Embryonic facial prominence (tissue), 1 donor: ENCODE results near the gene SF3A2.
"Not testable (repeated sequence)": the region's sequence is repeated elsewhere in the genome, so short reads cannot be mapped to it uniquely, and the experiment has no call there.

Experiments used
- DNase-seq: peaks from one replicate; pipeline ENCODE4 v3.0.0-alpha.2; 2016; ENCODE audit errors: extremely low spot score

SF3A2 gene

DNA sequence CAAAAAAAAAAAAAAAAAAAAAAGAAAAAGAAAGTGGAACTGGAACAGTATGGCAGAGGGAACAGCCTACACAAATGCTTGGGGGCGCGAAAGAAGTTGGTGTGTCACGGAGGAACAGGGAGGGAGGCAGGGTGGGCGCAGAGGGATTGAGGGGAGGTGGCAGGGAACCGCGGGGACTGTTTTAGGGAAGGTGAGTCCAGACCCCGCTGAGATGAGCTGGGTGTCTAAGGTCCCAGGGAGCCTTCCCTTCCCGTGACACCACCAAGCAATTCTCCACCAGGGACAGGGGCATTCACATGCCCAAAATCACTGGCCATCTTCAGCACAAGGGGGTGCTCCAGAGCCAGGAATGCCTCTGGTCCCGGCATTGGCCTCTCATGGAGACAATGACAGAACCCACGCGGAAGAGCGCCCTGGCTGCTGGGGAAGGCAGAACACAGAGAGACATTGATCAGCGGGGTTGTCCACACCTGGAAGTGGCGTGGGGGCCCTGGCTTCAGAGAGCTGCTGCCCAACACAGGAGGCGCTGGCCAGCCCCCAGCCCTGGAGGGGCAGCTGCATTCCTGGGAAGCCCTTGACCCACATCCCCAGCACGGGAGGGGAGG is 38.4 kb downstream of the SF3A2 start:
- DNase-seq, result no peak

DNA sequence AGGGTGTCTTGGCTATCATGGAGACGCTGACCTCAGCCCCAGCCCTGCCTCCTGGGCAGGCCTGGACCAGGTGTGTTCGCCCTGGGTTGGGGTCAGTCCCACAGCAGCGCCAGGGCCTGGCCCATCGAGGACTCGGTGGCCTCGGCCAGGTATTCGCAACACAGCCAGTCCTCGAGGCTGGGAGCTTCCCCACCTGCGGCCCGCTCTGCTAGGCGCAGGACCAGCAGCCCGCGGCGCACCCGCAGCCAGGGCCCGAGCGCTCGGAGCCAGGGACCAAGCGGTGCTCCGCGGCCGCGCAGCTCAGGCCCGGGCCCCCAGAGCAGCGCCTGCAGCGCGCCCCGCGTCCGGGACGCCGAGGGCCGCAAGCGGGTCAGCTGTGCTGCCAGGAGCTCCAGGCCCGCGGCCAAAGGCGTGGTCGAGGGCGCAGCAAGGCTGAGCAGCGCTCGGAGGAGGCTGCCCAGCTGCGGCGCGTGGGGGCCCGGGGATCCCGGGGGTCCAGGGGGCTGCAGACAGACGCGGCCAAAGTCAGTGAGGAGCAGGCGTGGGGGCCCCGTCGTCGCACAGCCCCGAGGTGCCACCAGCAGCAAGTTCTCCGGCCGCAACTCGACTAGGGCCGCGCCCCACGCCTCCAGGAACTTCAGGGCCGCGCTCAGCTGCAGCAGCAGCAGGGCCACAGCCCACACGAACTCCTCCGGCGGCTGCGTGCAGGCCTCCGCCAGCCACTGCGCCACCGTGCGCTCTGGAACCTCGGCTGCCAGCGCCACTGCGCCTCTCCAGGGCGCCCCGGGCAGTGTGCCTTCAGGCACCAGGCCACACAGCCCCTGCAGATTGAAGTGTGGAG is 39.2 kb downstream of the SF3A2 start:
- DNase-seq, result no peak

DNA sequence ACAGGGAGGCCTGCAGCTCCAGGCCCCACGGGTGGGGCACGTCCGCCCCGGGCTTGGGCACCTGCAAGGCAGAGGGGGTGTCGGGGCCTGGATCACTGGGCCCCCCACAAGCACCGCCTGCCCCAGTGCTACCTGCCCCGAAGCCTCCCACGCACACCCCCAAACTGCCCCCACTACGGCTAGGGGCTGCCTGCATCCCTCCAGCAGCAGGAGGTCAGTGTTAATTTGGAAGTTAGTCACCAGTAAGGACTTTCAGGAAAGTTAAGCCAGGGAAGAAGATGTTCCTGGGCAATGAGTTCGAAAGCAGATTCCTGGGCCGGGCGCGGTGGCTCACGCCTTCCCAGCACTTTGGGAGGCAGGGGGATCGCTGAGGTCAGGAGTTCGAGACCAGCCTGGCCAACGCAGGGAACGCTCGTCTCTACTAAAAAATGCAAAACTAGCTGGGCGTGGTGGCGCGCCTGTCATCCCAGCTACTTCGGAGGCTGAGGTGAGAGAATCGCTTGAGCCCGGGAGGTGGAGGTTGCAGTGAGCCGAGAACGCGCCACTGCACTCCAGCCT is 39.9 kb downstream of the SF3A2 start:
- no peak for DNase-seq

DNA sequence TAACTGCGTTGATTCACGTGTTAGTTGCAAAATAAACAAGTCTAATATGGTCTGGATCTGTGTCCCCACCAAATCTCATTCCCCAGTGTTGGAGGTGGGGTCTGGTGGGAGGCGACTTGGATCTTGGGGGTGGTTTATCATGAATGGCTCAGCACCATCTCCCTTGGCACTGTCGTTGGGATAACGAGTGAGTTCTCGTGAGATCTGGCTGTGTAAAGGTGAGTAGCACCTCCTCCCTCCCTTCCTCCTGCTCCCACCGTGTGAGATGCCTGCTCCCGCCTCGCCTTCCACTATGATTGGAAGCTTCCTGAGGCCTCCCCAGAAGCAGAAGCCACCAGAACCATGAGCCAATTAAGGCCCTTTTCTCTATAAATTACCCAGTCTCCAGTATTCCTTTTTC is 40.5 kb downstream of the SF3A2 start:
- DNase-seq, result no peak

DNA sequence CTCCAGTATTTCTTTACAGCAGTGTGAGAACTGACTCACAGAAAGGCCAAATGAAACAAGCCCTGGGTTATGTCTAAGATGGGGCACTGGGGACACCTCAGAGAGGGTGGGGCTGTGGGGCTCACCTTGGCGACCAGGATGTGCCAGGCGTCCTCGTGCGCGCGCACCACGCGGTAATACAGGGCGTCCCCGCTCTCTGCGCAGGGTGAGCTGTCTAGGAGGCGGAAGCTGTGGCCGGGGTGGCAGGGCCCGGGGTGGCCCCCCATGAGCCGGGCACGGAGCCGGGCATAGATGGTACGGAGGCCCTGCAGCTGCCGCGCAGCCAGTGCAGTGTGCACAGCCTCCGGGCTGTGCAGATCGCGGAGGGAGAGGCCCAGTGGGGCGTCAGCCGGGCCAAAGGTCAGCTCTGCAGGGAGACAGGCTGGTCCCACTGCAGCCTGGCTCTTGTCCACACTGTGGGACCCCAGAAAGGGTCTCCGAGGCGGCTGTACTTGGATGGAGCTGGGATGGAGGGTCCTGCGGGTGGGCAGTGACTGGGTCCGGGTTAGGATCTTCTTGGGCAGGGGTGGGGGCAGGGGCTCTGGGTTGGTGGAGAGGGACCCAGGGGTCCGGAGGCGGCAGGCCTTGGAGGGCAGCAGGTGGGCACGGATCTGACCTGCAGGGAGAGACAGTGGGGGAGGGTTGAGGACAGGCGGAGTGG is 42.0 kb downstream of the SF3A2 start:
- no peak for DNase-seq

DNA sequence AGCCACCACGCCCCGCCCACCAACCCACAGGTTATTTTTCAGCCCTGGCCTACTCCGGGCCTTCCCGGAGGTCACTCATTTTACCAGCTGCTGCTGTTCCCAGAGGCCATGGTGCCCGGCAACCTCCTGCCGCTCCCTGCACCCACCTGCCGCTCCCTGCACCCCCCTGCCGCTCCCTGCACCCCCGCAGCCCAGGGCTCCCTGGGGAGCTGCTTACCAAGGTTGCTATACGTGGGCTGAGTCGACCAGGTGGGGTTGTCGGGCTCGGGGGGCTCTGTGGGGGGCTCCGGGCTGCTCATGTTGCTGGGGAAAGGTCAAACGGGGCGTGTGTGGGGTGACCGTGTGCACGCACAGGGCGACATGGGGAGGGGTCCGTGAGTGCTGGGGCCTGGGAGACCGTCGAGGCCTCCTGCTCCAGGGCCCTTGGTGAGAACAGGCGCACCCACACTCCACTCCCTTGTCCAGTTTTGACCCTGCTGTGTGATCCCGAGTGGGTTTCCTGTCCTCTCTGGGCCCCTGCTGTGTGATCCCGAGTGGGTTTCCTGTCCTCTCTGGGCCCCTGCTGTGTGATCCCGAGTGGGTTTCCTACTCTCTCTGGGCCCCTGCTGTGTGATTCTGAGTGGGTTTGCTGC is 44.1 kb downstream of the SF3A2 start:
- no peak for DNase-seq

DNA sequence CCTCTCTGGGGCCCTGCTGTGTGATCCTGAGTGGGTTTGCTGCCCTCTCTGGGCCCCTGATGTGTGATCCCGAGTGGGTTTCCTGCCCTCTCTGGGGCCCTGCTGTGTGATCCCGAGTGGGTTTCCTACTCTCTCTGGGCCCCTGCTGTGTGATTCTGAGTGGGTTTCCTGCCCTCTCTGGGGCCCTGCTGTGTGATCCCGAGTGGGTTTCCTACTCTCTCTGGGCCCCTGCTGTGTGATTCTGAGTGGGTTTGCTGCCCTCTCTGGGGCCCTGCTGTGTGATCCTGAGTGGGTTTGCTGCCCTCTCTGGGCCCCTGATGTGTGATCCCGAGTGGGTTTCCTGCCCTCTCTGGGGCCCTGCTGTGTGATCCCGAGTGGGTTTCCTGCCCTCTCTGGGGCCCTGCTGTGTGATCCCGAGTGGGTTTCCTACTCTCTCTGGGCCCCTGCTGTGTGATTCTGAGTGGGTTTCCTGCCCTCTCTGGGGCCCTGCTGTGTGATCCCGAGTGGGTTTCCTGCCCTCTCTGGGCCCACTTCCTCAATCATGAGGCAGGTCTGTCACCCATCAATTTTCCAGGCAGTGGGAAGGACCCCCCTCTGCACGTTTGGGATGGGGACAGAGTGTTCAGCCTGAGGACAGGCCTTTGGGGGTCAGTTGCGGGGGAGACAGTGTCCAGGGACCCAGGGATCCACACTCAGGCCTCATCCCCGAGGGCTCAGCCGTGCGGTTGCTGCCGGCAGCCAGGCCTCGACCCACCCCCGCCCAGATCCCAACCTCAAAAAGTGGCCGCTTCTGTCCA is 44.8 kb downstream of the SF3A2 start:
- not testable (repeated sequence) for DNase-seq

DNA sequence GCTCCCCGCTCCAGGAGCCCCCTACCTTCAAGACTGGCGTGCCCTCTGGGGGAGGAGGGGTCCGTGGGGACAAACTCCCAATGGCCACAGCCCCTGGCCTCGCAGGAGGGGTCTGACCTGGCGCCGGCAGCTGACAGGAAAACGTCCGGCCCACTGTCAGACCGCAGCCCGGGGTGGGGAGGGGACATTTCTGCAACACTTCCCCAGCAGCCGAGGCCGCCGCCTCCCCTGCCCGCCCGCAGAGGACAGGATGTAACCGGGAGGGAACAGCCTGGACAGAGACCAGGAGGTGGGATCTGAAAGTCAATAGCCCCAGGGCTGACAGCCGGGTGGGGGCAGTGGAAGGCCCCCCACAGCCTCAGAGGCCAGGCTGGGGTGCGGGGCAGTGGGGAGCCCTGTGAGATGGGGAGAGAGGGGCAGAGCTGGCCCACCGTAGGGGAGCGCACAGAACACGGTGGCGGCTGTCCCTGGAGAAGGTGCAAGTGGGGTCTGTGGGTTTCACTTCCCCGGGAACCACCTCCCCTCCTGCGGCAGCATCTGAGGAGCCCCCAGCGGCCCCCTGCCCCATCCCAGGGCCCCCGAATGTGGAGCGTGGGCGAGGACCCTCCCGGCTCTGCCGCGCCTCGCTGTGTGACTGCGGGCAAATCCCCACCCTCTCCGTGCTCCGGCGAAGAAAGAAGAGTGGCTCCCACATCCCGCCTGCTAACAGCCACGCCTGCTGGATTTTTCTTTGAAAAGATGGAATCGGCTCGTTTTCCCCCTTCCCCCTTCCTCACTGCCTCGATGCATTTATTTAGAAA is 45.6 kb downstream of the SF3A2 start, which contains the start of gene PEAK3:
Gene PEAK3 (minus strand): TSS at position 114 of the 800 bp plus-strand sequence. CDS start 1,244 bp downstream, outside the sequence.
- DNase-seq, result no peak

DNA sequence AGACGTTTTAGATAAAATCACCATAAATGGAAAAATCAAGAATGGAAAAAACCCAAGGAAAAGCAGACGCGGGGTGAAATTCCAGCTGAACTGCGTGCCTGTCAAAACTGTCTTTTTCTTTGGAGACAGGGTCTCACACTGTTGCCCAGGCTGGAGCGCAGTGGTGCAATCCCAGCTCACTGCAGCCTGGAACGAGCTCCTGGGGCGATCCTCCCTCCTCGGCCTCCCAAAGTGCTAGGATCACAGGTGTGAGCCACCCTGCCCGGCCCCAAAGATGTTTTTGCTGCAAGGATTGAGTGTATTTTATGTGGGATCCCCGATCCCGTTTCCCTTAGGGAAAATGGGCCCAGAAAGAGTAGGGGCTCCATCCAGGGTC is 46.2 kb downstream of the SF3A2 start:
- DNase-seq, result no peak

DNA sequence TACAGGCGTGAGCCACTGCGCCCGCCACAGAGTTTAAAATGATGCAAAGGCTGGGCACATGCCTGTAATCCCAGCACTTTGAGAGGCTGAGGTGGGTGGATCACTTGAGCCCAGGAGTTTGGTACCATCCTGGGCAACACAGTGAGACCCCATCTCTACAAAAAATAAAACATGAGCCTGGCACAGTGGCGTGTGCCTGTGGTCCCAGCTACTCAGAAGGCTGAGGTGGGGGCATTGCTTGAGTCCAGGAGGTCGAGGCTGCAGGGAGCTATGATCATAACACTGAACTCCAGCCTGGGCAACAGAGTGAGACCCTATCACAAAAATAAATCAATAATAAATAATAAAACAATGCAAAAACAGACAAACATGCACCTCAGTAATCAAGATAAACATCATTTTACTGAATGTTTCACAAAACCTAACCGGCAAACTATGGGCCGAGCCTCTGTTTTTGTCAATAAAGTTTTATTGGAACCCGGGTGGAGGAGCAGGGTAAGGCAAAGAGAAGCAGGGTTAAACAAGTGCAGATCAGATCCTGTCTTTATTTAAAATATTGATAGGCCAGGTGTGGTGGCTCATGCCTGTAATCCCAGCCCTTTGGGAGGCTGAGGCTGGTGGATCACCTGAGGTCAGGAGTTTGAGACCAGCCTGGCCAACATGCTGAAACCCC is 47.3 kb downstream of the SF3A2 start:
- no peak for DNase-seq

DNA sequence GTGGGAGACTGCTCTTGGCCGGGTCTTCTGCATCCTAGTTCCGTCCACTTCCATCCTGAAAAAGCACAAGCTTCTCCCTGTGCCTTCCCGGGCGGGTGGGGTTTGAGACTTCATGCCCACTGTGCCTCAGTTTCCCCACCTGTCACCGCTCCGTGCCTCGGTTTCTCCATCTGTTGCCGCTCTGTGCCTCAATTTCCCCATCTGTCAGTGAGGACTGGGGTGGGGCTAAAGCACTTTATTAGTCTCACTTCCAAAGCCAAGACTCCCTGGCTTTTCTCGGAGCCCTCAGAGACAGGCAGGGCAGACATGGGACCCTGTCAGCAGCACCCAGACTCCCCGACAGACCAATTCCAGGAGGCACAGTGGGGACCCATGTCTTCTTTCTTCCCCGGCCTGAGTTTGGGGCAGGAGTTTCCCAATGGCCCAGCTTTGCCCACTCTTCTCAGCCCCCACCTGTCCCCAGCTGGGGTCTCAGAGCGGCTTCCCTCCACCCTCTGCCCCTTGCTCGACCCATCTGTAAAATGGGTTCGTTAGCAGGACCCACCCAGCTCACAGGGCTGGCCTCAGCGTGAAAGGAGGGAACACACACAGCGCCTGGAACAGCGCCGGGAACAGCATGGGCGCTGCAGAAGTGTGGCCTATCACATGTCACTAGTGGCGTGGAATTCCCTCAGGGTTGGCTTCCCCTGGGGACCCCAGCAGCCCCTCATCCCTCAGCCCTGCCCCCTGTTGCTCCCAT is 49.9 kb downstream of the SF3A2 start:
- no peak for DNase-seq

DNA sequence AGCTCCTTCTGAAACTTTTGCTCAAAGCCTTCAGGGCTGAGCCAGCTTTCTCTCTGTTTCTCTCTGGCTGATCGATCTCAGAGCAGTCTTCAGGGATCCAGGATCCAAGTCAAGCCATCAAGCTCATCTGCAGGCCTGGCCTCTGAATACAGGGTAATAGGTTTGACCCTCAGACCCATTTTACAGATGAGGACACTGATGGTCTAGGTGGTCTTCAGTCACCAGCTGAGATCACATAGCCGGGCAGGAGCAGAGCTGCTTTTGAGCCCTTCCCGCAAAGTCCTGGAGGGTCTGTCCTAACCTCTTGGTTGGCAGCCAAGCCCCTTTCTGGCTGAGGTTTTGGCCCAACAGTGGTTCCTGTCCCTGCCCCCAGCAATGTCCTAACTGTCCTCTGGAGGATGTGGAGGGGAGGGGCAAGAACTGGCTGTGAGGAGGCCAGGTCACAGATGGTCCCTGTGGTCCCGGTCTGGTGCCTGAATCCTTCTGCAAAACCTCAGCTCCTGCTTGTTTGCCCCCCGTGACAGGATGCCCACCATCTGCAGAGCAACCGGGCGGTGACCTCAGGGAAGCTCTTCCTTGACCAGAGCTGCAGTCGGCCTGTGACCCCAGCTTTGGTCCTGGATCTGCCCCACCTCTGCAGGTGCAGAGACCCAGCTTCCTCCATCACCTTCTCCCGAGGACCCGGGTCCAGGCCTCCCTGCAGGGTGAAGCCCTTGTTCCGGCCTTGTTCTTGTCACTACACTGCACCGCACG is 51.1 kb downstream of the SF3A2 start:
- no peak for DNase-seq

DNA sequence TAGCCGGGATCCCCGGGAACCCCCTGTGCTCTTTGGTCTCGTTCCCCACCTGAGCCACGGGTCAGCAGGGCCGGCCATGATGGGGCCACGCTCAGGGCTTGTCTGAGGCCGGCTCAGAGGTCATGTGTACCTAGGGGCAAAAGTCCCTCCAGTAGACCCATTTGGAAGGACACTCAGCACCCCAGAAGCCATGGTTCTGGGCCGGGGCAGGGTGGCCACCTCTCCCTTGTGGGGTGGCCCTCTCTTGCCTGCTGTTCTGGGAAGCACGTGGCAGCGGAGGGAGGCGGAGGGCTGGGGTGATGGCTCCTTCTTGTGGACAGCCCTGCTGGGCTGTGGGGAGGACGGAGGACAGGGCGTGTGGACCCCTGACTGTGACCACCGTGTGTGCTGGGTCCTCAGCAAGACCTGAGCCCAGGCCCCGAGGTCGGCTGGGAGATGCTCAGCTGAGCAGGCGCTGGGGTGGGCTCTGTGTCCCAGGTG is 51.8 kb downstream of the SF3A2 start:
- no peak for DNase-seq

DNA sequence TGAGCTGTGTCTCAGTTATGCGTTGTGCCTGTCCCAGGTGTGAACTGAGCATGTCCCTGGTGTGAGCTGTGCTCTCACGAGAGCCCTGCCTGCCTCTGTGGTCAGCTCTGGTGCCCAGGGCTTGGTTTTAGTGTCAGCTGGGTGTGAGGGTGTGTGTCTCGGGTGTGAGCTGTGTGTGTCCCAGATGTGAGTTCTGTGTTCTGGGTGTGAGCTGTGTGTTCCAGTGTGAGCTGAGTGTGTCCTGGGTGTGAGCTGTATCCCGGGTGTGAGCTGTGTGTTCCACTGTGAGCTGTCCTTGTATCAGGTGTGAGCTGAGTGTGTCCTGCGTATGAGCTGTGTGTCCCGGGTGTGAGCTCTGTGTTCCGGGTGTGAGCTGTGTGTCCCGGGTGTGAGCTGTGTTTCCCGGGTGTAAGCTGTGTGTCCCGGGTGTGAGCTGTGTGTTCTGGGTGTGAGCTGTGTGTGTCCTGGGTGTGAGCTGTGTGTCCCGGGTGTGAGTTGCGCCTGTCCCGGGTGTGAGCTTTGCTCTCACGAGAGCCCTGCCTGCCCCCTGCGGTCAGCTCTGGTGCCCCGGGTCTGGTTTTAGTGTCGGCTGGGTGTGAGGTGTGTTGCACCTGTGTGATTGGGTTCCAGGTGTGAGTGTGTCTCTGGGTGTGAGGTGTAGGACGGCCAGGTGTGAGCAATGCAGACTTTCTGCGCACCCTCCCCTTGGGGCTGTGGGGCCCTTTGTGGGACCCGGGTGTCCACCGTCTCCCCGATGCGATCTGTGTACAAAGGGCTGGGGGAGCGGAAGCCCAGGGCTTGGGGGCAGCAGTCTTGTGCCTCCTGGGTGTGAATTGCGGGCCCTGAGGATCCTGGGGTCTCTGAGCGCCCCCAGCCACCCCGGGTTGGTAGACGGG is 52.4 kb downstream of the SF3A2 start:
- DNase-seq, result no peak

DNA sequence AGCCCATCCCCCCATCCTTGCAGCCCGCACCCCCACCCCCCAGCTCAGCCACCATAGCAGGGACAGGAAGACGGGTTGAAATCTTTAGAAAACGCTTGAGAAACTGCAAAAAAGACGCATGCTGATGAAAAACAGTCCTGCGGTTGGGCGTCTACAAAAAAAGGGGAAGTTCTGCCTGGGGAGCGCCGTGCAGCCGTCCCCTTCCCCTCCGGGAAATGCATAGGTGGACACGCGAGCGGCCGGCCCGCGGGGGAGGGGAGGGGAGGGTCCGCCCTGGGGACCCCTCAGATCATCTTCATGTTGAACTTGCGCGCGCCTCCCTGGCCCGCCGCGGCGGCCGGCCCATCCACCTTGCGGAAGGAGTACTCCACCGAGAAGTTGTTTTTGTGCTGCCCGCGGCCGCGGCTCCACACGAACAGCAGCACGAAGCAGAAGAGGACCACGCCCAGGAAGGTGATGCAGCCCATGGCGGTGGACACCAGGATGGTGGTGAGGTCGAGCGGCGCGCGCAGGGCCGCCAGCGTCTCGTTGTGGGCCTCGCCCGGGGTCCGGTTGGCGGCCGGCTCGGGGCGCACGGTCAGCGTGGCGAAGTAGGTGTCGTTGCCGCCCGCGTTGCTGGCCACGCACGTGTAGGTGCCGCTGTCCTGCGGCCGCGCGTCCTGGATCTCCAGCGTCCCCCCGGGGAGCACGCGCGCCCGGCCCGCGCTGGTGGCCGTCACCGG is 53.3 kb downstream of the SF3A2 start:
- no peak for DNase-seq

DNA sequence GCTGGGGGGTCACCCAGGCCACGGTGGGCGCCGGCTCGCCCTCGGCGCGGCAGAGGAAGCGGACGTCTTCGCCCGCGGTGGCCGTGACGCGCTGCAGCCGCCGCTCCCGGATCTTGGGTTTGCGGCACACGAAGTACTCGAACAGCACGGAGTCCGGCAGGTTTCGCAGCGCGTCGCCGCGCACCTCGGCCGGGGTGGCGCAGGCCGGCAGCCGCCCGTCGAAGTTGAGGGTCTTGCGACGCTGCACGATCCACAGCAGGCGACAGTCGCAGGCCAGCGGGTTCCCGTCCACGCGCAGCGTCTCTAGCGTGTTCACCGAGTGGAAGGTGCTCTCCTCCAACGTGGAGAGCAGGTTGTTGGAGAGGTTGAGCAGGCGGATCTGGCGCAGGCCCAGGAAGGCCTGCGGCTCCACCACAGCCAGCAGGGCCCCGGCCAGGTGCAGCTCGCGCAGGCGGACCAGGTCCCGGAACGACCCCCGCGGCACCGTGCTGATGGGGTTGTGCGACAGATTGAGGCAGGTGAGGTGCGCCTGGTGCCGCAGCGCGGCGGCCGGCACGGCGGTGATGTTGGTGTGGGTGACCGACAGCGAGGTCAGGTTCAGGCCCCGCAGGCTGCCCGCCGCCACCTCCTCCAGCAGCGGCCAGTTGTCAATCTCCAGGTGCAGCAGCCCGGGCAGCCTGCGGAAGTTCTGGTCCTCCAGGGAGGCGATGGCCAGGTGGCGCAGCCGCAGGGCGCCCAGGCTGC is 54.0 kb downstream of the SF3A2 start:
- no peak for DNase-seq
